Activated CD8-positive, alpha-beta T cell treated with anti-CD3 and anti-CD28 coated beads, Interleukin-2, amount 10 ng/mL, durations not matched to agents 7 days and 5 days (primary cell): ENCODE measurements around the gene DNAJC11. TPM values are rescaled to one million over a fixed set of nuclear protein-coding genes. Genes with fewer than 3 reads are reported as not detected.
"Not testable (repeated sequence)": the region's sequence is repeated elsewhere in the genome, so short reads cannot be mapped to it uniquely, and the experiment has no call there.

Experiments used
- ATAC-seq: fragments of 150-1000 bp; cut with Tn5 transposase; one replicate; pipeline ENCODE4 v1.10.0; 2021; ENCODE audit warnings: moderate library complexity
- CTCF ChIA-PET: fragments of 350-600 bp; sonication (Branson Sonifier 250); formaldehyde crosslinking; loops from one replicate; lab custom pipeline; 2021; ENCODE audit warnings: antibody characterized with exemption; lab: Charles Lee
- POLR2A ChIA-PET: fragments of 350-600 bp; sonication (Branson Sonifier 250); formaldehyde crosslinking; loops from one replicate; lab custom pipeline; 2021; ENCODE audit warnings: antibody characterized with exemption; lab: Charles Lee
- DNase-seq: peaks from one replicate; pipeline ENCODE4 v3.0.0-alpha.2; 2020
- H3K27ac Mint-ChIP-seq: one replicate; pipeline ENCODE4 v1.8.0; 2021; ENCODE audit warnings: mild to moderate bottlenecking, mixed read lengths
- H3K27me3 Mint-ChIP-seq: one replicate; pipeline ENCODE4 v1.8.0; 2021; ENCODE audit warnings: low read depth, mixed read lengths
- H3K36me3 Mint-ChIP-seq: one replicate; pipeline ENCODE4 v1.8.0; 2021; ENCODE audit warnings: low read depth, mixed read lengths
- H3K4me1 Mint-ChIP-seq: one replicate; pipeline ENCODE4 v1.8.0; 2021; ENCODE audit warnings: low read depth, mixed read lengths
- H3K4me3 Mint-ChIP-seq: one replicate; pipeline ENCODE4 v1.8.0; 2021; ENCODE audit warnings: mild to moderate bottlenecking, mixed read lengths
- H3K9me3 Mint-ChIP-seq: one replicate; pipeline ENCODE4 v1.8.0; 2022; ENCODE audit warnings: mixed read lengths; ENCODE audit not compliant: insufficient read depth
- total RNA-seq, 2 experiments: library from RNA; stranded (reverse); gene quantifications; one replicate each; pipeline ENCODE4 v1.2.3, GENCODE V29; 2021

Gene DNAJC11
- total RNA-seq, 2 experiments from 2014 or later: 47.2 to 48.8 TPM

- ChIA-PET CTCF (interaction anchor here (1.0 to 1.3 kb wide), 2 partner anchors 26 to 29 kb away, joined by 3 to 5 read pairs; partner anchors contain the start of gene DNAJC11), POLR2A (no interaction called here)
- Mint-ChIP-seq H3K9me3 (no peaks in the 10 kb centered on the region), H3K4me3 (no peak overlapping the region), H3K27ac (no peak overlapping the region), H3K27me3 (no peaks in the 10 kb centered on the region), H3K36me3 (peaks cover 16% of the 10 kb centered on the region), H3K4me1 (no peaks in the 10 kb centered on the region)
- DNase-seq (no peak), ATAC-seq (no peak)
These were observed 29.1 kb downstream of the DNAJC11 start for GRCh38 chr1:6672558-6672957.

GRCh38 chr1:6668503-6668902, 33.1 kb downstream of the DNAJC11 start:
- peaks cover 13% of the 10 kb centered on the region for H3K36me3 Mint-ChIP-seq
- DNase-seq (no peak), ATAC-seq (no peak)
- H3K27me3 Mint-ChIP-seq: no peaks in the 10 kb centered on the region
- POLR2A ChIA-PET: no interaction called here
- H3K4me3 Mint-ChIP-seq: no peak overlapping the region
- CTCF ChIA-PET: no interaction called here
- no peak overlapping the region for H3K27ac Mint-ChIP-seq
- no peaks in the 10 kb centered on the region for H3K9me3 Mint-ChIP-seq
- no peaks in the 10 kb centered on the region for H3K4me1 Mint-ChIP-seq

- POLR2A ChIA-PET: no interaction called here
These were observed 34.5 kb downstream of the DNAJC11 start for GRCh38 chr1:6667139-6667538.

GRCh38 chr1:6666696-6667095, 34.9 kb downstream of the DNAJC11 start:
- DNase-seq (no peak), ATAC-seq (no peak)
- no peaks in the 10 kb centered on the region for H3K27me3 Mint-ChIP-seq
- ChIA-PET POLR2A (no interaction called here), CTCF (no interaction called here)
- no peak overlapping the region for H3K4me3 Mint-ChIP-seq
- H3K36me3 Mint-ChIP-seq: peaks cover 19% of the 10 kb centered on the region
- no peaks in the 10 kb centered on the region for H3K9me3 Mint-ChIP-seq
- H3K4me1 Mint-ChIP-seq: no peaks in the 10 kb centered on the region
- H3K27ac Mint-ChIP-seq: no peak overlapping the region

More at GRCh38 chr1:6667139-6667538, 34.5 kb downstream of the DNAJC11 start:
- DNase-seq (no peak), ATAC-seq (no peak)
- H3K27ac Mint-ChIP-seq: no peak overlapping the region
- no peak overlapping the region for H3K4me3 Mint-ChIP-seq
- H3K4me1 Mint-ChIP-seq: no peaks in the 10 kb centered on the region
- peaks cover 19% of the 10 kb centered on the region for H3K36me3 Mint-ChIP-seq
- no peaks in the 10 kb centered on the region for H3K9me3 Mint-ChIP-seq
- no peaks in the 10 kb centered on the region for H3K27me3 Mint-ChIP-seq
- CTCF ChIA-PET: no interaction called here

GRCh38 chr1:6662468-6662867, 39.1 kb downstream of the DNAJC11 start:
- H3K4me1 Mint-ChIP-seq, H3K9me3 Mint-ChIP-seq, H3K4me3 Mint-ChIP-seq, POLR2A ChIA-PET, ATAC-seq, DNase-seq, H3K27me3 Mint-ChIP-seq, H3K27ac Mint-ChIP-seq: not testable (repeated sequence)
- H3K36me3 Mint-ChIP-seq: peaks cover 16% of the 10 kb centered on the region
- CTCF ChIA-PET: interaction anchor here (0.7 kb wide), 1 partner anchor 174 kb away, joined by 3 read pairs; no protein-coding TSS in a partner anchor

GRCh38 chr1:6660415-6661049, 41.1 kb downstream of the DNAJC11 start:
- ChIA-PET CTCF (no interaction called here), POLR2A (no interaction called here)
- Mint-ChIP-seq H3K27ac (no peak overlapping the region), H3K9me3 (no peaks in the 10 kb centered on the region), H3K4me3 (no peak overlapping the region), H3K36me3 (peaks cover 9% of the 10 kb centered on the region), H3K27me3 (no peaks in the 10 kb centered on the region), H3K4me1 (peaks cover 6% of the 10 kb centered on the region)
- ATAC-seq: no peak
- no peak for DNase-seq

- Mint-ChIP-seq H3K27ac (no peak overlapping the region), H3K27me3 (no peaks in the 10 kb centered on the region), H3K4me1 (peaks cover 6% of the 10 kb centered on the region), H3K36me3 (peaks cover 8% of the 10 kb centered on the region), H3K9me3 (no peaks in the 10 kb centered on the region), H3K4me3 (no peak overlapping the region)
- DNase-seq (no peak), ATAC-seq (no peak)
- ChIA-PET CTCF (interaction anchor here (0.7 kb wide), 1 partner anchor 12 kb away, joined by 3 read pairs; no protein-coding TSS in a partner anchor), POLR2A (interaction anchor here (0.6 kb wide), 1 partner anchor 366 kb away, joined by 3 read pairs; no protein-coding TSS in a partner anchor)
These were observed 43.1 kb downstream of the DNAJC11 start for GRCh38 chr1:6658359-6659060.

GRCh38 chr1:6657138-6657537, 44.5 kb downstream of the DNAJC11 start:
- POLR2A ChIA-PET: no interaction called here
- DNase-seq (no peak), ATAC-seq (no peak)
- no peaks in the 10 kb centered on the region for H3K9me3 Mint-ChIP-seq
- H3K27me3 Mint-ChIP-seq: no peaks in the 10 kb centered on the region
- peaks cover 10% of the 10 kb centered on the region for H3K36me3 Mint-ChIP-seq
- H3K4me1 Mint-ChIP-seq: peaks cover 6% of the 10 kb centered on the region
- CTCF ChIA-PET: interaction anchor here (1.1 kb wide), 1 partner anchor 11 kb away, joined by 3 read pairs; no protein-coding TSS in a partner anchor
- H3K4me3 Mint-ChIP-seq: no peak overlapping the region
- no peak overlapping the region for H3K27ac Mint-ChIP-seq

- Mint-ChIP-seq H3K36me3 (peaks cover 13% of the 10 kb centered on the region), H3K27me3 (no peaks in the 10 kb centered on the region), H3K4me3 (no peak overlapping the region), H3K9me3 (no peaks in the 10 kb centered on the region), H3K27ac (no peak overlapping the region), H3K4me1 (peaks cover 6% of the 10 kb centered on the region)
- CTCF ChIA-PET: interaction anchor here (0.7 to 2.5 kb wide), 4 partner anchors 7 to 48 kb away, joined by 3 to 9 read pairs (median 4); partner anchors contain the start of gene DNAJC11
- DNase-seq (no peak), ATAC-seq (no peak)
- POLR2A ChIA-PET: no interaction called here
These were observed 48.0 kb downstream of the DNAJC11 start for GRCh38 chr1:6653436-6654290.

- Mint-ChIP-seq H3K27me3 (no peaks in the 10 kb centered on the region), H3K36me3 (peaks cover 13% of the 10 kb centered on the region), H3K27ac (no peak overlapping the region), H3K4me1 (peaks cover 6% of the 10 kb centered on the region), H3K9me3 (no peaks in the 10 kb centered on the region), H3K4me3 (no peak overlapping the region)
- DNase-seq (no peak), ATAC-seq (no peak)
- CTCF ChIA-PET: no interaction called here
- POLR2A ChIA-PET: no interaction called here
These were observed 48.6 kb downstream of the DNAJC11 start for GRCh38 chr1:6652986-6653385.

GRCh38 chr1:6651909-6652308, 49.7 kb downstream of the DNAJC11 start:
- no peaks in the 10 kb centered on the region for H3K9me3 Mint-ChIP-seq
- POLR2A ChIA-PET: interaction anchor here (1.0 kb wide), 1 partner anchor 132 kb away, joined by 3 read pairs; no protein-coding TSS in a partner anchor
- CTCF ChIA-PET: no interaction called here

More at GRCh38 chr1:6651909-6652308, 49.7 kb downstream of the DNAJC11 start:
- DNase-seq (no peak), ATAC-seq (no peak)
- no peak overlapping the region for H3K27ac Mint-ChIP-seq
- peaks cover 3% of the 10 kb centered on the region for H3K4me1 Mint-ChIP-seq
- no peak overlapping the region for H3K4me3 Mint-ChIP-seq
- no peaks in the 10 kb centered on the region for H3K27me3 Mint-ChIP-seq
- peaks cover 13% of the 10 kb centered on the region for H3K36me3 Mint-ChIP-seq
